HepG2 (cell line): ENCODE measurements around the gene CCT4. TPM values are rescaled to one million over a fixed set of nuclear protein-coding genes. Genes with fewer than 3 reads are reported as not detected.

Source experiments
- DMAP1 ChIP-seq: IDR thresholded peaks from 2 replicates; pipeline ENCODE4 v1.6.1; 2016
- FOSL2 ChIP-seq: sonication (generic); formaldehyde crosslinking; IDR thresholded peaks from 2 replicates; pipeline ENCODE4 v1.4.0; 2020; ENCODE audit warnings: missing genetic modification reagents
- IKZF5 ChIP-seq: IDR thresholded peaks from 2 replicates; pipeline ENCODE4 v1.6.1; 2018; ENCODE audit warnings: missing genetic modification reagents, mild to moderate bottlenecking, missing compliant biosample characterization
- KLF9 ChIP-seq: IDR thresholded peaks from 2 replicates; pipeline ENCODE4 v1.6.1; 2016; ENCODE audit warnings: low read depth
- MNT ChIP-seq: fragments of 450-650 bp; IDR thresholded peaks from 2 replicates; pipeline ENCODE4 v1.6.1; 2016
- MTA1 ChIP-seq: sonication (generic); formaldehyde crosslinking; IDR thresholded peaks from 2 replicates; pipeline ENCODE4 v1.4.0; 2020; ENCODE audit warnings: missing genetic modification reagents, mild to moderate bottlenecking, borderline replicate concordance
- NFE2 ChIP-seq: sonication (generic); formaldehyde crosslinking; IDR thresholded peaks from 2 replicates; pipeline ENCODE4 v1.4.0; 2020; ENCODE audit warnings: missing genetic modification reagents
- NONO ChIP-seq, 2 experiments: fragments of 450-650 bp in 1 of 2; sonication (generic) in 1 of 2; formaldehyde crosslinking in 1 of 2; IDR thresholded peaks in 1 of 2; conservative IDR thresholded peaks in 1 of 2; 2 replicates each; pipeline versions ENCODE4 v1.6.1 to v1.8.0; 2017 to 2022; ENCODE audit warnings: mild to moderate bottlenecking in 1 of 2, missing genetic modification reagents in 1 of 2, moderate library complexity in 1 of 2
- SMAD3 ChIP-seq: sonication (generic); formaldehyde crosslinking; IDR thresholded peaks from 2 replicates; pipeline ENCODE4 v1.4.0; 2020; ENCODE audit warnings: missing genetic modification reagents
- SRSF1 ChIP-seq: fragments of 200-400 bp; formaldehyde crosslinking; optimal IDR thresholded peaks from 2 replicates; pipeline ENCODE3; 2017; ENCODE audit warnings: mild to moderate bottlenecking, low read depth, low read length, moderate library complexity
- U2AF2 ChIP-seq: fragments of 200-400 bp; formaldehyde crosslinking; IDR thresholded peaks from 2 replicates; pipeline ENCODE4 v1.6.1; 2017; ENCODE audit warnings: low read depth, mild to moderate bottlenecking, low read length
- WIZ ChIP-seq: sonication (generic); formaldehyde crosslinking; IDR thresholded peaks from 2 replicates; pipeline ENCODE4 v1.5.1; 2020; ENCODE audit warnings: mild to moderate bottlenecking, missing genetic modification reagents
- ZFP37 ChIP-seq: sonication (generic); formaldehyde crosslinking; IDR thresholded peaks from 2 replicates; pipeline ENCODE4 v1.4.0; 2020; ENCODE audit warnings: missing genetic modification reagents, borderline replicate concordance
- ZFP82 ChIP-seq: sonication (generic); formaldehyde crosslinking; IDR thresholded peaks from 2 replicates; pipeline ENCODE4 v1.5.1; 2020; ENCODE audit warnings: mild to moderate bottlenecking, missing genetic modification reagents, borderline replicate concordance
- ZNF331 ChIP-seq: sonication (generic); formaldehyde crosslinking; IDR thresholded peaks from 2 replicates; pipeline ENCODE4 v1.4.0; 2020; ENCODE audit warnings: missing genetic modification reagents
- ZNF33A ChIP-seq: sonication (generic); formaldehyde crosslinking; IDR thresholded peaks from 2 replicates; pipeline ENCODE4 v1.5.1; 2020; ENCODE audit warnings: missing genetic modification reagents, mild to moderate bottlenecking, moderate library complexity, borderline replicate concordance
- ZNF572 ChIP-seq: sonication (generic); formaldehyde crosslinking; IDR thresholded peaks from 2 replicates; pipeline ENCODE4 v1.5.1; 2020; ENCODE audit warnings: mild to moderate bottlenecking, missing genetic modification reagents
- ZNF616 ChIP-seq: sonication (generic); formaldehyde crosslinking; IDR thresholded peaks from 2 replicates; pipeline ENCODE4 v1.5.0; 2020; ENCODE audit warnings: low read depth, mild to moderate bottlenecking, missing genetic modification reagents
- ZNF672 ChIP-seq: sonication (generic); formaldehyde crosslinking; IDR thresholded peaks from 2 replicates; pipeline ENCODE4 v1.8.1; 2022; ENCODE audit warnings: missing genetic modification reagents
- ZNF761 ChIP-seq: sonication (generic); formaldehyde crosslinking; conservative IDR thresholded peaks from 2 replicates; pipeline ENCODE4 v1.4.0; 2020; ENCODE audit warnings: mild to moderate bottlenecking, missing genetic modification reagents
- polyA plus RNA-seq, 8 experiments: library from polyadenylated mRNA; depleted of rRNA in 3 of 8; stranded (reverse) in 7 of 8; unstranded in 1 of 8; fragments of >200 nt; fragmentation: Illumina TruSeq in 4 of 8; extraction: Trizol in 4 of 8; gene quantifications; 2 replicates each; pipeline versions ENCODE4 v1.2.1 to v1.2.3, GENCODE V29; 2011 to 2016; ENCODE audit warnings: low read depth in 4 of 8, missing spikeins in 1 of 8, mixed read lengths in 1 of 8; ENCODE audit not compliant: insufficient read depth in 1 of 8
- total RNA-seq, 5 experiments: library from RNA; depleted of rRNA; stranded (reverse); fragments of >200 nt; fragmentation: Illumina TruSeq; extraction: Trizol; gene quantifications; 2 replicates each; pipeline ENCODE4 v1.2.3, GENCODE V29; 2016; ENCODE audit warnings: low read depth in 1 of 5
- TF ChIP-seq, protein P1 (sequence below): sonication (generic); formaldehyde crosslinking; IDR thresholded peaks from 2 replicates; pipeline ENCODE4 v1.4.0; 2020; ENCODE audit warnings: missing genetic modification reagents, mild to moderate bottlenecking, borderline replicate concordance
- TF ChIP-seq, protein P2 (sequence below): sonication (generic); formaldehyde crosslinking; IDR thresholded peaks from 2 replicates; pipeline ENCODE4 v1.4.0; 2020; ENCODE audit warnings: missing genetic modification reagents

Gene CCT4
- total and polyA plus RNA-seq, 2 of the 13 experiments (the other 11 are each of a cell fraction or from before 2014, with no cell fraction given): 138 to 340 TPM

DNA sequence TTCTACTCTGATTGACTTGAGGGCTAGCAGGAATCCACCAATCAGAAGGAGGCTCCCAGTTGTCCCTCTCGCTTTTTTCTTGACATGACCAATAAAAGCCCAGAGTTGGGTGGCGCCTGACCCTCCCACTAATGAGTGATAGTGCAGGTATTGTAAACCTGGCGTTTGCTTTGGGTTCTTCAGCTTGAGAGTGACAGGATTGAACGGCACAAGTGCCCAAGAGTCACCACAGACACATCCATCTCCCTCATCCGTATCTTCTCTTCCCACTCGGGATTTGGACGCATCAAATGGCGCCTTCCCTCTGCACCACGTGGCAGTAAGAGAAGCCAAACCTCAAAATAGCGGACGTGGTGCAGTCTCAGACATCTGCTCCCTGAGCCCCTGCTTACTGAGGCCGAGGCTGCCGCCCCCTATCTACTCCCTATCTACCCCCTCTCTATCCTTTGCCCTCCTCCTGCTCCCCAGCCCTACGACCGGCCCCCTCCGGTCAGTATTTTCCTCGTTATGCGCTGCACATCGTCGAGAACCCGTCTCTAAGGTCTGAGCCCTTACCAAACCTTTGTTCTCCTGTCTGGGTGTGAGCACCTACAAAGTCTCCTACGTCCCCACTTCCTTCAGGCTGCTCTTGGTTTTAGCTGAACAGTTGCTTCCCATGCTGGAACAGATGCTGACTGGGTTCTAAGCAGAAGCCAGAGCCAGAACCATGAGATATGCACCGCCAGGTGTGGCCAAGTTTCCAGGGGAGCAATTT, 33.7 kb downstream of the CCT4 start (continued):
- TF ChIP-seq ZNF331 (CRISPR knock-in tag): peak; percentile 20; the same call in 1 of the 2 replicates
- peak; percentile 75 for TF ChIP-seq SRSF1
- peak; percentile 27; the same call in 1 of the 2 replicates for TF ChIP-seq MTA1 (CRISPR knock-in tag)
- TF ChIP-seq ZNF33A (CRISPR knock-in tag): no peak
- TF ChIP-seq, protein P1, sequence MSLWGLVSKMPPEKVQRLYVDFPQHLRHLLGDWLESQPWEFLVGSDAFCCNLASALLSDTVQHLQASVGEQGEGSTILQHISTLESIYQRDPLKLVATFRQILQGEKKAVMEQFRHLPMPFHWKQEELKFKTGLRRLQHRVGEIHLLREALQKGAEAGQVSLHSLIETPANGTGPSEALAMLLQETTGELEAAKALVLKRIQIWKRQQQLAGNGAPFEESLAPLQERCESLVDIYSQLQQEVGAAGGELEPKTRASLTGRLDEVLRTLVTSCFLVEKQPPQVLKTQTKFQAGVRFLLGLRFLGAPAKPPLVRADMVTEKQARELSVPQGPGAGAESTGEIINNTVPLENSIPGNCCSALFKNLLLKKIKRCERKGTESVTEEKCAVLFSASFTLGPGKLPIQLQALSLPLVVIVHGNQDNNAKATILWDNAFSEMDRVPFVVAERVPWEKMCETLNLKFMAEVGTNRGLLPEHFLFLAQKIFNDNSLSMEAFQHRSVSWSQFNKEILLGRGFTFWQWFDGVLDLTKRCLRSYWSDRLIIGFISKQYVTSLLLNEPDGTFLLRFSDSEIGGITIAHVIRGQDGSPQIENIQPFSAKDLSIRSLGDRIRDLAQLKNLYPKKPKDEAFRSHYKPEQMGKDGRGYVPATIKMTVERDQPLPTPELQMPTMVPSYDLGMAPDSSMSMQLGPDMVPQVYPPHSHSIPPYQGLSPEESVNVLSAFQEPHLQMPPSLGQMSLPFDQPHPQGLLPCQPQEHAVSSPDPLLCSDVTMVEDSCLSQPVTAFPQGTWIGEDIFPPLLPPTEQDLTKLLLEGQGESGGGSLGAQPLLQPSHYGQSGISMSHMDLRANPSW (CRISPR knock-in tag): no peak
- no peak for TF ChIP-seq NONO (IDR thresholded peaks at IDR 0.05)
- peak; percentile 89 for TF ChIP-seq NONO (CRISPR knock-in tag; conservative IDR thresholded peaks at IDR 0.05)
- TF ChIP-seq WIZ (CRISPR knock-in tag): peak; percentile 91
- peak; percentile 91 for TF ChIP-seq DMAP1 (CRISPR knock-in tag)
- peak; percentile 72; the same call in 1 of the 2 replicates for TF ChIP-seq ZNF761 (CRISPR knock-in tag)
- peak; percentile 95; the same call in 1 of the 2 replicates for TF ChIP-seq ZNF572 (CRISPR knock-in tag)
- 0 out of 2 replicates have a peak, but pooled peaks have one; percentile 18 for TF ChIP-seq IKZF5 (CRISPR knock-in tag)
- no peak for TF ChIP-seq ZFP37 (CRISPR knock-in tag)
- TF ChIP-seq, protein P2, sequence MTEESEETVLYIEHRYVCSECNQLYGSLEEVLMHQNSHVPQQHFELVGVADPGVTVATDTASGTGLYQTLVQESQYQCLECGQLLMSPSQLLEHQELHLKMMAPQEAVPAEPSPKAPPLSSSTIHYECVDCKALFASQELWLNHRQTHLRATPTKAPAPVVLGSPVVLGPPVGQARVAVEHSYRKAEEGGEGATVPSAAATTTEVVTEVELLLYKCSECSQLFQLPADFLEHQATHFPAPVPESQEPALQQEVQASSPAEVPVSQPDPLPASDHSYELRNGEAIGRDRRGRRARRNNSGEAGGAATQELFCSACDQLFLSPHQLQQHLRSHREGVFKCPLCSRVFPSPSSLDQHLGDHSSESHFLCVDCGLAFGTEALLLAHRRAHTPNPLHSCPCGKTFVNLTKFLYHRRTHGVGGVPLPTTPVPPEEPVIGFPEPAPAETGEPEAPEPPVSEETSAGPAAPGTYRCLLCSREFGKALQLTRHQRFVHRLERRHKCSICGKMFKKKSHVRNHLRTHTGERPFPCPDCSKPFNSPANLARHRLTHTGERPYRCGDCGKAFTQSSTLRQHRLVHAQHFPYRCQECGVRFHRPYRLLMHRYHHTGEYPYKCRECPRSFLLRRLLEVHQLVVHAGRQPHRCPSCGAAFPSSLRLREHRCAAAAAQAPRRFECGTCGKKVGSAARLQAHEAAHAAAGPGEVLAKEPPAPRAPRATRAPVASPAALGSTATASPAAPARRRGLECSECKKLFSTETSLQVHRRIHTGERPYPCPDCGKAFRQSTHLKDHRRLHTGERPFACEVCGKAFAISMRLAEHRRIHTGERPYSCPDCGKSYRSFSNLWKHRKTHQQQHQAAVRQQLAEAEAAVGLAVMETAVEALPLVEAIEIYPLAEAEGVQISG (CRISPR knock-in tag): no peak
- TF ChIP-seq FOSL2 (CRISPR knock-in tag): peak; percentile 20; the same call in 1 of the 2 replicates
- peak; percentile 33; the same call in 1 of the 2 replicates for TF ChIP-seq KLF9 (CRISPR knock-in tag)
- TF ChIP-seq ZNF616 (CRISPR knock-in tag): 0 out of 2 replicates have a peak, but pooled peaks have one; percentile 54
- no peak for TF ChIP-seq ZFP82
- TF ChIP-seq SMAD3 (CRISPR knock-in tag): peak; percentile 58; the same call in 1 of the 2 replicates
- peak; percentile 53; the same call in 1 of the 2 replicates for TF ChIP-seq MNT
- TF ChIP-seq NFE2 (CRISPR knock-in tag): no peak
- TF ChIP-seq ZNF672: no peak
- TF ChIP-seq U2AF2: no peak
